NCI-H1048 (cell line): ENCODE results near the gene KPNB1.

Experiments used
- DNase-seq: peaks from one replicate; lab custom pipeline; 2025; lab: John Stamatoyannopoulos, UW

KPNB1 gene

DNA sequence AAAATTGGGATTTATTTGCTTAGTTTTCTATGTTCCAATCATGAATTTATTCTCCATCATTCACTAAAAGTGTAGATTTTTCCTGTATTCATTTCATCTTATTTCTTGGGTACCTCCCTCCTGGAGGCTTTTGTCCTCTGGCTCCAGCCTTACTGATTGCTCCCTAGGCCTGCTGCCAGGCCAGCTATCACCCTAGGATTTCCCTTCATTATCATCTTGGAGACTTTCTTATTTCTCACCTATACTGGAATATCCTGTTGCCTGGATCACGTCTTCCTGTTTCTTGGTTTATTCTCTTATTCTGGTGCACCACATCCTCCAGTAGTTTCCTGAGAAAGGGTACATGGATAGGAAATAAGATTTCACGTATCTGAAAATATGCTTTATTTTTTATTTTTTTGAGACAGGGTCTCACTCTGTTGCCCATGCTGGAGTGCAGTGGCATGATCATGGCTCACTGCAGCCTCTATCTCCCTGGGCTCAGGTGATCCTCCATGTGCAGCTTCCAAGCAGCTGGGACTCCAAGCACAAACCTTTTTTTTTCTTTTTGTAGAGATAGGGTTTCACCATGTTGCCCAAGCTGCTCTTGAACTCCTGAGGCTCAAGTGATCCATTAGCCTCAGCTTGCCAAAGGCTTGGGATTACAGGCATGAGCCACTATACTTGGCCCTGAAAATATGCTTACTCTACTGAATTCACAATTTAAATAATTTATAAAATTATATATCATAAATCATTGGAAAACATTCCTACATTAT lies 13.3 kb upstream of the KPNB1 start:
- no peak for DNase-seq

DNA sequence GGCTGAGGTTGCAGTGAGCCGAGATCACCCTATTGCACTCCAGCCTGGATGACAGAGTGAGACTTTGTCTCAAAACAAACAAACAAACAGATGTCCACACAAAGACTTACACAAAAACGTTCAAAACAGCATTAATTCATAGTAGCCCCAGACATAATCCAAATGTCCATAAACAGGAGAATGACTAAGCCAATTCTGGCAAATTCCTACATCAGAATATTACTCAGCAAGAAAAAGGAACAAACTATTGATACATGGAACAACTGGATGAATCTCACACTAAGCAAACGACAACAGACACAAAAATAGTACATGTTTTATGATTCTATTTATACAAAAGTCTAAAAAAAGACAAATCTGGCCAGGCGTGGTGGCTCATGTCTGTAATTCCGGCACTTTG lies 10.8 kb upstream of the KPNB1 start:
- DNase-seq, result no peak

DNA sequence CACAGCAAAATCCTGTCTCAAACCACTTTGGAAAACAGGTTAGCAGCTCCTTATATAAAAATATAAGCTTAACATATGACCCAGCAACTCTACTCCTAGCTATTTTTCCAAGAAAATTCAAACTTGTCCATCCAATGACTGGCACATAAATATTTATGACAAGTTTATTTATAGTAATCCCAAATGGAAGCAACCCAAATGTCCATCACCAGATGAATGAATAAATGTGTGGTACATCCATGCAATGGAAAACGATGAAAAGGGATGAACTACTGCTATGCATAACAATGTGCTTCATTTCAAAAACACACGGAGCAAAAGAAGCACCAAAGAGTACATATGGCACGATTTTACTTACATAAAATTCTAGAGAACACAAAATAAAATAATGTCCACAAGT lies 9.6 kb upstream of the KPNB1 start:
- DNase-seq, result no peak

DNA sequence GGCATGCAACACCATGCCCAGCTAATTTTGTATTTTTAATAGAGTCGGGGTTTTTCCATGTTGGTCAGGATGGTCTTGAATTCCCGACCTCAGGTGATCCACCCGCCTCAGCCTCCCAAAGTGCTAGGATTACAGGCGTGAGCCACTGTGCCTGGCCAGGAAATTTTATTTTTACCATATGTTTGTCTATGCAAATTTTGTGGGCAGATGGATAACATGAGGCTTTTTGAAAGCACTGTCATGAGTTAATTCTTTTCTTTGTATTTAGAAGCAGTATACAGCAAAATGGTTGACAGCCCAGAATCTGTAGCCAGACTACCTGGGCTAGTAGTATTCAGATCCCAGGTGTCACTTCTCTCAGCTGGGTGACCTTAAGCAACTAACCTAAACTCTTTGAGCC lies 8.5 kb upstream of the KPNB1 start:
- DNase-seq, result peak; percentile 47

DNA sequence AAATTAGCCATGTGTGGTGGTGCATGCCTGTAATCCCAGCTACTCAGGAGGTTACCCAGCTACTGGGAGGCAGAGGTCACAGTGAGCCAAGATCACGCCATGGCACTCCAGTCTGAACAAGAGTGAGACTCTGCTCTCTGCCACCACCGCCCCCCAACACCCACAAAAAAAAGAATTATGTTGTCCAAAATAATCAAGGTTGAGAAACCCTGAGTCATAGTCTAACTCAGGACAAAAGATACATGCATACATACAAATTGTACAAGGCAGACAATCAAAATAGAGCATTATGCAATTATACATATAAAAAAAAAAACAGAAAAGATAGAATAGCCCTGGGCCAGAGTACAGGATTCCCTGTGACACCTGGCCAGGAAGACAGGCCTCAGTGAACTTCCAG lies 6.6 kb upstream of the KPNB1 start:
- DNase-seq, result no peak

DNA sequence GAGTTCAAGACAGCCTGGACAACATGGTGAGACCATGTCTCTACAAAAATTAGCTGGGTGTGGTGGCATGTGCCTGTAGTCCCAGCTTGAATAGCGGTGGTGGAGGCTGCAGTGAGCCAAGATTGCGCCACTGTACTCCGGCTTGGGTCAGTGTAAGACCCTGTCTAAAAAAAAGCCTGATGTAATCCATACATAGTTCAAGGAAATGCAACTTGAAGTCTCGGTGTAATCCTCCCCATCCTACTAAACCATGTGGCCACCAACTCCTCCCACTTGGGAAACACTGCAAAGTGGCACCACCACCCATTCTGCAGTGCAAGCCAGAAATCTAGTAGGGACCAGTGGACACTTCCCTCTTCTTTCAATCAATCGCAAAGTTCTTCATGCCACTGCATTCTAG lies 5.4 kb upstream of the KPNB1 start:
- DNase-seq, result no peak

DNA sequence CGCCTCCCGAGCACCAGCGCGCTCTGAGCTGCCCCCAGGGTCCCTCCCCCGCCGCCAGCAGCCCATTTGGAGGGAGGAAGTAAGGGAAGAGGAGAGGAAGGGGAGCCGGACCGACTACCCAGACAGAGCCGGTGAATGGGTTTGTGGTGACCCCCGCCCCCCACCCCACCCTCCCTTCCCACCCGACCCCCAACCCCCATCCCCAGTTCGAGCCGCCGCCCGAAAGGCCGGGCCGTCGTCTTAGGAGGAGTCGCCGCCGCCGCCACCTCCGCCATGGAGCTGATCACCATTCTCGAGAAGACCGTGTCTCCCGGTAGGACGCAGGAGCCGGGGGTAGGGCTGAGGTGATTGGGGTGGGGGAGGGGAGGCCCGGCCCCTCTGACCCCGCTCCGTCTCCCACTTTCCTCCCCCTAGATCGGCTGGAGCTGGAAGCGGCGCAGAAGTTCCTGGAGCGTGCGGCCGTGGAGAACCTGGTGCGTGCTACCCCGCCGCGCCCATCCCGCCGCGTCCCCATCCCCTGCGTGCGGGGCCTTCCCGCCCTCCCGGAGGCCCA lies 329 bp downstream of the KPNB1 start:
- DNase-seq, result no peak

DNA sequence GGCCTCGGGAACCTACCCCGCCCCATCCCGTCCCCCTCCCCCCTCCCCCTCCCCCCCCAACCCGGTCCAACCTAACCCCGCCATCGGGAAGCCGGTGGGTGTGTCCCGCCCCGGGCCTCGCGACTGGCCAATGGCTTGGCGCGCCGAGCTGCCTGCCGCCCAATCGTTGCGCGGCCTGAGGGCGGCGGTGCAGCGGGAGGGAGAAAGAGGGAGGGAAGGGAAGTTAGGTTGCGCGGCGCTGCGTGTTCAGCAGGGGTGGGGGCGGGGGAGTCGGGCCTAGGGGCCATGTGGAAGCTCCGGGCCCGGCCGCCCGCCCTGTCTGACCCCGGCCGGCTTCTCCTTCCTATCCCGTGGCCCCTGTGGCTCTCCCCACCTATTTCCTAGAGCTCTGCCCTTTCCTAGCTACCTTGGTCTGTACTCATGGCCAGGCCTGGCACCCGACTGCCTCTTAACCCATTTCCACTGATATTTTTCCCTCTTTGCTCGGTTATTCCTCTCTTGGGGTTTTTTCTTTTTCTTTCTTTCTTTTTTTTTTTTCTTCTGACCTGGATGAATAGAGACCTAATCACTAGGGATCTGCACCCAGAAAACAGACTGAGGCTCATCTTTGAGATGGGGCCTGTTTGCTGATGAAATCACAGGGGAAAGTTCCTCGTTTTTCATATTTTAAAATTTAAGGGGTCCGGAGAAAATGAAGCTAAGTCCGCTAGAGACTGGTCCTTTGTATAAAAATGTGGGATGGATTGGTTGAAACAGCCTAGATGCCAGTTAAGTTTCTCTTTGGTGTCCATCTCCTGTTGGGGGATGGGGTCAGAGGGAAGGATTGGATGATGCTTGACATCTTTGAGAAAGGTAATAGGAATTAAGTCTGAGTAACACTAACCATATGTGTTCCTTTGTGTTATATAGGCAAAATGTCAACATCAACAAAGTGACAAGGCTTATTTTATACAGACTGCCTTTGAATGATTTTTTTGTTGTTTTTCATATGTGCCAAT lies 1.1 kb downstream of the KPNB1 start:
- DNase-seq, result peak; percentile 95

DNA sequence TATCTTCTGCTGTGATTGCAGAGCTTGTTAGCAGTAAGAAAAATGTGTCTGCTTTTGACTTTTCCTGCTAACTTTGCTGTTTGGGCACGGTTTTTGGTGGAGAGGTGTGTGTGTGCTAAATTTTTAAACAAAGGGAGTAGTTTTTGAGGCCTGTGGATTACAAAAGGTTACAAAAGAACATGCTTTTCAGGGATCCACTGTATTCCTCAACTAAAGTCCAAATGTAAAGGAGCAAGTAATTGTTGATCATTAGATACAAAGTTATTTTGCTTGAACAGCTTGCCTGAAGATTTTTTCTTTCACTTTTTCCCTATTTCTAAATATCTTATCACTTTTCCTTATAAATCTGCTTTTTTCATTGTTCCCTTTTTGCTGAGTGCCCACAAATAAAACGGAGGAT lies 2.0 kb downstream of the KPNB1 start:
- no peak for DNase-seq

DNA sequence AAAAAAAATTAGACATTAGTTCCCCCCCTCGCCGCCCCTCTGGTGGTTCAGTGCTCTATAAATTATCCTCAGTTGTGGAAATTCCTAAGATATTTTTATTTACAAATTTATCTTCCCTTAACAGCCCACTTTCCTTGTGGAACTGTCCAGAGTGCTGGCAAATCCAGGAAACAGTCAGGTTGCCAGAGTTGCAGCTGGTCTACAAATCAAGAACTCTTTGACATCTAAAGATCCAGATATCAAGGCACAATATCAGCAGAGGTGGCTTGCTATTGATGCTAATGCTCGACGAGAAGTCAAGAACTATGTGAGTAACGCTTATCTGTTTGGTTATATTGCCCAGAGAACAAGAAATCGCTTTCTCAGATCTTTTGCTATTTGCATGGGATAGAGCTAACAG lies 2.9 kb downstream of the KPNB1 start:
- DNase-seq, result no peak

DNA sequence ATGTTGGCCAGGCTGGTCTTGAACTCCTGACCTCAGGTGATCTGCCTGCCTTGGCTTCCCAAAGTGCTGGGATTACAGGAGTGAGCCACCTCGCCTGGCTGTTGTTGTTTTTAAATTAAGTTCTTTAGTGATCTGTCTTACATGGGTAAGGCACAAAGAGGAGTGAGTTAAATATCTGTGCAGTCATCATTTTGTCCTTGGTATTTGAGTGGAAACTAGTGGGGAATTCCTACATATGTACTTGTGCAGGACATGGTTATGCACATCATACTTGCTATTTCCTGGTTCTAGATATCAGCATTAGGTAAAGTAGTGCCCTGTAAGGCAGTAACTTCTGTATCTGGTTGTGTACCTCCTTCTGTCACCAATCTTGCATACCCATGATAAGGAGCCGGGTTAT lies 3.7 kb downstream of the KPNB1 start:
- DNase-seq, result no peak

DNA sequence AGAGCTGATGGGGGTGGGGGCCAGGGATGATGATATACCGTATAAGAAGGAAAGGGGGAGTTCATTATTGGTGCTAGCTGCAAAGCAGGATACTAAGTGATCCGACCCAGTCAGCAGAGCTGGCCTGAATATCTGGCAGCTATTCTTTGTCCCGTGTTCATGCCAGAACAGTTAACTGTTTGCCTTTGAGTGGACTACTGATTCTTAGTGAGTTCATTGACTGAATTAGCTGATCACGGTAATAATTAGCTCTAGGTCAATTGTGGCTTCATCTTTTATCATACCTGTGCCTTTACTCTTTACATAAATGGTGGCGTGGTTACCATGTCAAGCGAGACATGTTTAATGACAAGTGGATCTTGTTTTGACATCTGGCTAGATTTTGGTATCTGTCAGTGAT lies 5.3 kb downstream of the KPNB1 start:
- DNase-seq, result no peak

DNA sequence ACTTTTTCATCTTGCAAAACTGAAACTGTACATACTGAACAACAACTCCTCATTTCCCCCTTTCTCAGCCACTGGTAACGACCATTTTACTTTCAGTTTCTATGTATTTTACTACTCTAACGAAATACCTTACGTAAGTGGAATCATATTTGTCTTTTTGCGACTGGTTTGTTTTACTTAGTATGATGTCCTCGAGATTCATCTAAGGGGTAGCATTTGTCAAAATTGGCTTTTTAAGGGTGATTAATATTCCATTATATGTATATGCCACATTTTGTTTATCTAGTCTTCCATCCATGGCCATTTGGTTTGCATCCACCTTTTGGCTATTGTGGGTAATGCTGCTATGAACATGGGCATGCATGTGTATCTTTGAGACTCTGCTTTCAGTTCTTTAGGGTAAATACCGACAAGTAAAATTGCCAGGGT lies 10.4 kb downstream of the KPNB1 start:
- no peak for DNase-seq

DNA sequence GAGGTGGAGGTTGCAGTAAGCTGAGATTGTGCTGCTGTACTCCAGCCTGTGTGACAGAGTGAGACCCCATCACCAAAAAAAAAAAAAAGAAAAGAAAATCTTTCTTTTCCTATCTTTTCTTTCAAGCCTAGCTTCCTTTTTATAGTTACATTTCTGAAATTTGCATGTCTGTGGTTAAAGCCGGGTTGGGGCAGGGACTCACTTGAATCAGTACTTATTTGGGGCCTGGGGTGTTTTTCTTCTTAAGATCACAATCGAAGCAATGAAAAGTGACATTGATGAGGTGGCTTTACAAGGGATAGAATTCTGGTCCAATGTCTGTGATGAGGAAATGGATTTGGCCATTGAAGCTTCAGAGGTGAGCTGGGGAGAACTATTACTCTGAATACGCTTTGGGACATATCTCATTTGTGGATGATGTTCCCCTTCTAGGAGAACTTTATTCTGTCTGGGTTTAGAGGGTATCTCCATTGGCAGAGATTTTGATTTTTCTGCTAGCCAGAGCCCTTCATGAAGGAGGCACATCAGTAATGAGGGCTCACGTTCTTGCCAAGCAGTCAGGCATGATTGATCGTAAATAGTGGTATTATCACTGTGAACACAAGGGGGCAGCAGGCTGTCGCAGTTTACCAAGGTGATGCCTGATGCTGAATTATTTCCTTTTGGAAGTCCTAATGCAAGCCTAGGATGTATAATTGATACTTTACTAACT lies 14.3 kb downstream of the KPNB1 start:
- peak; percentile 9 for DNase-seq

DNA sequence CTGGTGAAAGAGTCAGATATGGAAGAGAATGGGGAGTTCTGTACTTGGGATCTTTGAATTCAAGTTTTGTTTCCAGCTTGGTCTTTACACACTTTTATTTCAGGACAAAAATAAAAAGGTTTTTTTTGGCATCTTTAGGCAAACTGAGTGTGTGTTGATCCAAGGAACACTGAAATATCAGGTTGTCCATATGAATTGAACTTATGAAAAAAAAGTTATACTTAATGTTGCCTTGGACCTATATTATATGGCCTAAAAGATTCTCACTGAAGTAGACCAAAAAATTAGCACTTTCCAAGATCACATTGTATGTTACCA lies 14.9 kb downstream of the KPNB1 start:
- DNase-seq, result no peak

DNA sequence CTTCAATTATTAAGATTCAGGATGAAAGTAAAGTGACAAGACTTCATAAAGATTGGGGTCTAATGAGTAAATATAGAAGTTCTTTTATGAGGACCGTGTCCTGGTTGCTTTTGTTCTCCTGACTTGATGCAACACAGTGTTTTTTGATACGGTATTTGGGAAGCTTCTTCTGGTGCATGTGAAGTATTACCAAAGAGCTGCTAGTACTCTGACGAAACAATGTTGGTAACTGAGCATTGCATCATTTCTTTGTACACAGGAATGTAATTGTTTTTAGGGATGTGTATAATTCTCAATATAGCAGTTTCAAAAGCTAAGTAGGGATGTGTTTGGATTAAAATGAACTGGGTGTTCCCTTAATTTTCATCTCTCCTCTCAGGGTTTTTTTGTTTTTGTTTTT lies 15.9 kb downstream of the KPNB1 start:
- DNase-seq, result no peak

DNA sequence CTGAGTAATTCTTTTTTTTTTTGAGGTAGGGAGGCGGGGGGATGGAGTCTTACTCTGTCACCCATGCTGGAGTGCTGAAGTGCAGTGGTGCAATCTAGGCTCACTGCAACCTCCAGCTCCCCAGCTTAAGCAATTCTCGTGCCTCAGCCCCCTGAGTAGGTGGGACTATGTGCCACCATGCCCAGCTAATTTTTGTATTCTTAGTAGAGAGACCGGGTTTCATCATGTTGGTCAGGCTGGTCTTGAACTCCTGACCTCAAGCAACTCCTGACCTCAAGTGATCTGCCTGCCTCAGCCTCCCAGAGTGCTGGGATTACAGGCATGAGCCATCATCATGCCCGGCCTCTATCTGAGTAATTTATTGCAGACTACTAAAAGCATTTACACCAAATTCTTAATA lies 19.4 kb downstream of the KPNB1 start:
- DNase-seq, result no peak

DNA sequence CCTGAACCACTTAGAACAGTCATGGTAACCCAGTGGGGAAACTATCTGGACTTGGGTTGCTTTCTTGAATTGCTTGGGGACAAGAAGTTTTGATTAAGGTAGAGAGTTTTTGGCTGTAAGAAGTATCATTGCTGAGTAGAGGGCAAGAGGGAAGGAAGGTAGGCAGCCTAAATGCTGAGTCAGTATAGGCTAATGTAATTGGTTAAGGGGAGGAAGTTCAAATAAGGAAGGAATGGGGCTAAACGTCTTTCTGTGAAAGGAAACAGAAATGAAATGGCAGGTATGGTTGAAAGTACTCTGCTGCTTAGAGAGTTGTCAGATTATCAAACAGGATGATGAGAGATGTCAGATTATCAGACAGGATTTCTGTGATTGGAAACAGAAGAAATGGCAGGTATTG lies 20.3 kb downstream of the KPNB1 start:
- no peak for DNase-seq

DNA sequence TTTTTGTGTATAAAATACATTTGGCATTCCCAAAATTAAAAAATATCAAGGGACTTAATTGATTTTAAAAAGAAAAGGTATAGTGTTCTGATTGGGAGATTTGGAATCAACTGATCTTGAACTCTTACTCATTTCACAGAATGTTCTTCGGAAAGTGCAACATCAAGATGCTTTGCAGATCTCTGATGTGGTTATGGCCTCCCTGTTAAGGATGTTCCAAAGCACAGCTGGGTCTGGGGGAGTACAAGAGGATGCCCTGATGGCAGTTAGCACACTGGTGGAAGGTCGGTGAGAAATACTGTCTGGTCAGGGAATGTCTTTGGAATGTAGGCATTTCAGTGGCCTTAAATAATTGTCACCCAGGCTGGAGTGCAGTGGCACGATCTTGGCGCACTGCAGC lies 24.8 kb downstream of the KPNB1 start:
- no peak for DNase-seq

DNA sequence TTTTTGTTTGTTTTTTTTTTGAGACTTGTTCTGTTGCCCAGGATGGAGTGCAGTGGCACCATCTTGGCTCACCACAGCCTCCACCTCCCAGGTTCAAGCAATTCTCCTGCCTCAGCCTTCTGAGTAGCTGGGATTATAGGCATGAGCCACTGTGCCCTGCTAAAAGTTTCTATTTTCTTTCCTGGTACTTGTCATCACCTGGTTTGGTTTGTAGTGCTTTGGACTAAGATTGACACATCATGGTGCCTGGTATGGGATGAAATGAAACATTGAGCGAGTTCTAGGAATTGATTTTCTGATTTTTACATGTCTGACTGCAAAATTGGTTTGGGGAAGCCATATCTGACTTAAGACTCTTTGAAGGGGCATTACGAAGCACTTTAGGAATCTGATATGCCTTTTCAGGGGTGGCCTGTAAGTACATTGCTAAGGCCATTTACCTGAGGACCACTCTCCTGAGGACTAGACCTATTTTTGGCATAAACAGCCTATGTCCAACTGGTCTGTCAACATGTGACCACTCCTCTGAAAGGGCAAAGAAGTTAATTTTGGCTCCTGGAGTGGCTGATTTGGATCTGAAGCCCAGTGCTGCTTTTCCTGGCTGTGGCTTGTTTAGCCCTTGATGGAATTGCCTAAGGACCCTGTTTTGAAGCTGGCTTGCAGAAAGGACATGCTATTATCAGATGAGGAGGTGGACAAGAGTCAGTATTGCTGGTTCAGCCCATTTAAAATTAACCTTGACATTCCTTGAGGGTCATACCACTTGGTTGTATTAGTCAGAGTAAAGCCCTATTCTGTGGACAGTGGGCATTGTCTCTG lies 25.9 kb downstream of the KPNB1 start:
- DNase-seq, result no peak

DNA sequence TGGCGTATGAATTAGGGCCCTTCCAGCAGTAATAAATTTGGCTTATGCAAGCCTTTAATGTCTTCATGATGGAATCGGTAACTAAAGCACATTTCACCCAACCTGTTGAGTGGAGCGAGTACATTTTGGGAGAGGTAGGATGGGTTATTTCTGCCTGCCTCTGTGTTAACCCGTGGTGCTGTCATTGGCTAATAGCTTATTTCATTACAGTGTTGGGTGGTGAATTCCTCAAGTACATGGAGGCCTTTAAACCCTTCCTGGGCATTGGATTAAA lies 26.4 kb downstream of the KPNB1 start:
- no peak for DNase-seq
